GM12872 (cell line): ENCODE data around the gene C2orf76.

Source experiments
- CTCF ChIP-seq: IDR thresholded peaks from 3 replicates; pipeline ENCODE4 v1.5.1; 2011; ENCODE audit warnings: low read depth, mild to moderate bottlenecking, low read length, moderate library complexity; ENCODE audit not compliant: insufficient read depth

C2orf76 gene

GRCh38 chr2:119402645-119403560 lies 36.3 kb upstream of the C2orf76 start:
- TF ChIP-seq CTCF = no peak

GRCh38 chr2:119402106-119402505 lies 35.5 kb upstream of the C2orf76 start:
- TF ChIP-seq CTCF = no peak

GRCh38 chr2:119397196-119397595 lies 30.6 kb upstream of the C2orf76 start:
- TF ChIP-seq CTCF = no peak

GRCh38 chr2:119393971-119394748 lies 27.5 kb upstream of the C2orf76 start:
- no peak for TF ChIP-seq CTCF

GRCh38 chr2:119389615-119390306 lies 23.1 kb upstream of the C2orf76 start:
- TF ChIP-seq CTCF = no peak

GRCh38 chr2:119387381-119388129 lies 20.9 kb upstream of the C2orf76 start:
- TF ChIP-seq CTCF = peak; percentile 40; the same call in 2 of the 3 replicates
